Measurements from ENCODE around the gene CHL1. TPM values are rescaled to one million over a fixed set of nuclear protein-coding genes. Genes with fewer than 3 reads are reported as not detected.
A peak's percentile ranks its signal among the peaks of the same experiment; 100 is the strongest.

Gene CHL1
- not detected for total RNA-seq

- H3K4me3 Mint-ChIP-seq, result peak within 1 kb of the TSS; percentile 8
- H3K4me1 Mint-ChIP-seq (ENCODE audit: low read depth in 2 of 2), result no peaks in the 10 kb centered on the region
- no peak within 1 kb of the TSS for H3K27ac Mint-ChIP-seq
- H3K36me3 Mint-ChIP-seq, result peaks cover 13% of the 10 kb centered on the region
- DNase-seq (ENCODE audit: low spot score) (no peak), ATAC-seq (no peak)
- H3K9me3 Mint-ChIP-seq, result peaks cover 4% of the 10 kb centered on the region
- peaks cover 10 to 16% of the 10 kb centered on the region in 2 donors for H3K27me3 Mint-ChIP-seq
Observed at GRCh38 chr3:196311-197148, at the start of gene CHL1. Gene CHL1, plus strand, starts transcription at chr3:196763. Its CDS starts 123,014 bp downstream, at chr3:319777.

- no peak for ATAC-seq
- H3K9me3 Mint-ChIP-seq, result peaks cover 7% of the 10 kb centered on the region
- no peak for DNase-seq (ENCODE audit: low spot score)
- no peak overlapping the region for H3K27ac Mint-ChIP-seq
- no peaks in the 10 kb centered on the region for H3K4me1 Mint-ChIP-seq (ENCODE audit: low read depth in 2 of 2)
- no peaks in the 10 kb centered on the region for H3K36me3 Mint-ChIP-seq
- H3K4me3 Mint-ChIP-seq, result no peak overlapping the region
- no peaks in the 10 kb centered on the region for H3K27me3 Mint-ChIP-seq
Observed at GRCh38 chr3:151614-152189, 44.9 kb upstream of the CHL1 start.

GRCh38 chr3:159974-160373, 36.6 kb upstream of the CHL1 start:
- H3K36me3 Mint-ChIP-seq, result peaks cover 5% of the 10 kb centered on the region

GRCh38 chr3:166071-166470, 30.5 kb upstream of the CHL1 start:
- Mint-ChIP-seq H3K36me3 (peaks cover 5% of the 10 kb centered on the region), H3K9me3 (peaks cover 16% of the 10 kb centered on the region), H3K4me1 (ENCODE audit: low read depth in 2 of 2) (no peaks in the 10 kb centered on the region), H3K27ac (no peak overlapping the region), H3K4me3 (no peak overlapping the region), H3K27me3 (no peaks in the 10 kb centered on the region)
- no peak for DNase-seq (ENCODE audit: low spot score)
- no peak for ATAC-seq

More at GRCh38 chr3:159974-160373, 36.6 kb upstream of the CHL1 start:
- peaks cover 22% of the 10 kb centered on the region for H3K9me3 Mint-ChIP-seq
- no peaks in the 10 kb centered on the region for H3K4me1 Mint-ChIP-seq (ENCODE audit: low read depth in 2 of 2)
- ATAC-seq (no peak), DNase-seq (ENCODE audit: low spot score) (no peak)
- no peaks in the 10 kb centered on the region for H3K27me3 Mint-ChIP-seq
- no peak overlapping the region for H3K4me3 Mint-ChIP-seq
- H3K27ac Mint-ChIP-seq, result no peak overlapping the region

GRCh38 chr3:166799-167198, 29.8 kb upstream of the CHL1 start:
- ATAC-seq (no peak), DNase-seq (ENCODE audit: low spot score) (no peak)
- H3K4me1 Mint-ChIP-seq (ENCODE audit: low read depth in 2 of 2), result no peaks in the 10 kb centered on the region
- H3K9me3 Mint-ChIP-seq, result peaks cover 16% of the 10 kb centered on the region
- no peak overlapping the region for H3K4me3 Mint-ChIP-seq
- H3K27me3 Mint-ChIP-seq, result no peaks in the 10 kb centered on the region
- peaks cover 5% of the 10 kb centered on the region for H3K36me3 Mint-ChIP-seq
- no peak overlapping the region for H3K27ac Mint-ChIP-seq

GRCh38 chr3:173886-174285, 22.7 kb upstream of the CHL1 start:
- ATAC-seq (no peak), DNase-seq (ENCODE audit: low spot score) (no peak)
- no peak overlapping the region for H3K4me3 Mint-ChIP-seq
- no peaks in the 10 kb centered on the region for H3K27me3 Mint-ChIP-seq
- no peak overlapping the region for H3K27ac Mint-ChIP-seq
- H3K4me1 Mint-ChIP-seq (ENCODE audit: low read depth in 2 of 2), result no peaks in the 10 kb centered on the region
- H3K36me3 Mint-ChIP-seq, result no peaks in the 10 kb centered on the region
- H3K9me3 Mint-ChIP-seq, result peaks cover 3% of the 10 kb centered on the region

- peaks cover 14% of the 10 kb centered on the region for H3K9me3 Mint-ChIP-seq
- no peak for ATAC-seq
Observed at GRCh38 chr3:184976-185375, 11.6 kb upstream of the CHL1 start.

GRCh38 chr3:192215-192929, 4.2 kb upstream of the CHL1 start:
- Mint-ChIP-seq H3K4me1 (ENCODE audit: low read depth in 2 of 2) (no peaks in the 10 kb centered on the region), H3K4me3 (no peak overlapping the region)
- ATAC-seq, result no peak

More at GRCh38 chr3:184976-185375, 11.6 kb upstream of the CHL1 start:
- no peak overlapping the region for H3K4me3 Mint-ChIP-seq
- H3K36me3 Mint-ChIP-seq, result peaks cover 4% of the 10 kb centered on the region
- no peak for DNase-seq (ENCODE audit: low spot score)
- H3K27me3 Mint-ChIP-seq, result no peaks in the 10 kb centered on the region
- H3K4me1 Mint-ChIP-seq (ENCODE audit: low read depth in 2 of 2), result no peaks in the 10 kb centered on the region
- H3K27ac Mint-ChIP-seq, result no peak overlapping the region

GRCh38 chr3:194001-194400, 2.6 kb upstream of the CHL1 start:
- peaks cover 13% of the 10 kb centered on the region for H3K36me3 Mint-ChIP-seq
- H3K9me3 Mint-ChIP-seq, result peaks cover 4% of the 10 kb centered on the region
- no peaks in the 10 kb centered on the region for H3K4me1 Mint-ChIP-seq (ENCODE audit: low read depth in 2 of 2)
- ATAC-seq (no peak), DNase-seq (ENCODE audit: low spot score) (no peak)
- H3K4me3 Mint-ChIP-seq, result no peak overlapping the region
- no peak overlapping the region for H3K27ac Mint-ChIP-seq
- H3K27me3 Mint-ChIP-seq, result peaks cover 10 to 16% of the 10 kb centered on the region in 2 donors

More at GRCh38 chr3:192215-192929, 4.2 kb upstream of the CHL1 start:
- DNase-seq (ENCODE audit: low spot score), result no peak
- peaks cover 4% of the 10 kb centered on the region for H3K9me3 Mint-ChIP-seq
- no peak overlapping the region for H3K27ac Mint-ChIP-seq
- peaks cover 10 to 16% of the 10 kb centered on the region in 2 donors for H3K27me3 Mint-ChIP-seq
- H3K36me3 Mint-ChIP-seq, result peaks cover 13% of the 10 kb centered on the region

GRCh38 chr3:194421-194820, 2.1 kb upstream of the CHL1 start:
- peaks cover 10 to 16% of the 10 kb centered on the region in 2 donors for H3K27me3 Mint-ChIP-seq
- no peaks in the 10 kb centered on the region for H3K4me1 Mint-ChIP-seq (ENCODE audit: low read depth in 2 of 2)
- no peak overlapping the region for H3K27ac Mint-ChIP-seq
- peaks cover 4% of the 10 kb centered on the region for H3K9me3 Mint-ChIP-seq
- no peak overlapping the region for H3K4me3 Mint-ChIP-seq
- no peak for DNase-seq (ENCODE audit: low spot score)
- no peak for ATAC-seq
- peaks cover 13% of the 10 kb centered on the region for H3K36me3 Mint-ChIP-seq

- Mint-ChIP-seq H3K9me3 (peaks cover 4% of the 10 kb centered on the region), H3K36me3 (peaks cover 13% of the 10 kb centered on the region), H3K27me3 (peaks cover 10 to 16% of the 10 kb centered on the region in 2 donors)
Observed at GRCh38 chr3:195666-196065, 897 bp upstream of the CHL1 start.

GRCh38 chr3:197149-197827, 725 bp downstream of the CHL1 start:
- H3K36me3 Mint-ChIP-seq, result peaks cover 13% of the 10 kb centered on the region
- DNase-seq (ENCODE audit: low spot score), result no peak

More at GRCh38 chr3:195666-196065, 897 bp upstream of the CHL1 start:
- Mint-ChIP-seq H3K4me1 (ENCODE audit: low read depth in 2 of 2) (no peaks in the 10 kb centered on the region), H3K4me3 (no peak overlapping the region), H3K27ac (no peak overlapping the region)
- ATAC-seq, result no peak
- DNase-seq (ENCODE audit: low spot score), result no peak

GRCh38 chr3:197828-198491, 1.4 kb downstream of the CHL1 start:
- H3K9me3 Mint-ChIP-seq, result peaks cover 4% of the 10 kb centered on the region
- H3K4me3 Mint-ChIP-seq, result no peak overlapping the region
- no peaks in the 10 kb centered on the region for H3K4me1 Mint-ChIP-seq (ENCODE audit: low read depth in 2 of 2)
- H3K27ac Mint-ChIP-seq, result no peak overlapping the region
- DNase-seq (ENCODE audit: low spot score), result no peak
- ATAC-seq, result no peak
- H3K36me3 Mint-ChIP-seq, result peaks cover 13% of the 10 kb centered on the region
- peaks cover 10 to 16% of the 10 kb centered on the region in 2 donors for H3K27me3 Mint-ChIP-seq

More at GRCh38 chr3:197149-197827, 725 bp downstream of the CHL1 start:
- H3K4me1 Mint-ChIP-seq (ENCODE audit: low read depth in 2 of 2), result no peaks in the 10 kb centered on the region
- H3K27ac Mint-ChIP-seq, result no peak overlapping the region
- H3K27me3 Mint-ChIP-seq, result peaks cover 10 to 16% of the 10 kb centered on the region in 2 donors
- peaks cover 4% of the 10 kb centered on the region for H3K9me3 Mint-ChIP-seq
- H3K4me3 Mint-ChIP-seq, result no peak overlapping the region
- peak in 1 of 2 donors; percentile 33 for ATAC-seq
